ENCODE measurements around the gene MARCHF7. TPM values are rescaled to one million over a fixed set of nuclear protein-coding genes. Genes with fewer than 3 reads are reported as not detected.

The MARCHF7 gene
- total RNA-seq, 1 experiment from 2014 or later: 84.3 TPM

- Histone ChIP-seq H3K4me1 (ENCODE audit: insufficient read depth, low read length) (no peaks in the 10 kb centered on the region), H3K4me2 (ENCODE audit: low read length) (no peak overlapping the region), H3K27ac (ENCODE audit: low read length) (no peak overlapping the region), H4K20me1 (ENCODE audit: low read length) (peaks cover 15% of the 10 kb centered on the region), H3K9ac (ENCODE audit: low read length) (no peak overlapping the region), H3K9me2 (replicated peaks; ENCODE audit: low read length) (no peaks in the 10 kb centered on the region), H3K79me2 (ENCODE audit: low read length) (peaks cover 60% of the 10 kb centered on the region), H2AFZ (ENCODE audit: low read length) (no peak overlapping the region), H3F3A (ENCODE audit: low read length, unreplicated experiment) (no peaks in the 10 kb centered on the region), H3K4me3 (ENCODE audit: low read length) (no peak overlapping the region), H3K36me3 (ENCODE audit: low read depth, low read length) (peaks cover 69% of the 10 kb centered on the region), H3K9me3 (ENCODE audit: low read length) (no peaks in the 10 kb centered on the region), H3K27me3 (ENCODE audit: low read length) (no peaks in the 10 kb centered on the region)
- ATAC-seq (no peak), DNase-seq (no peak)
- intact Hi-C loops (cut with micrococcal nuclease): no loop called here
- ChIA-PET CTCF (interaction anchor here (0.6 kb wide), 1 partner anchor 12 kb away, joined by 3 read pairs; no protein-coding TSS in a partner anchor), POLR2A (ENCODE audit: unreplicated experiment) (no interaction called here)
- TSS peak; percentile 30 for BruUV-seq (replicated peaks)
- TF ChIP-seq EZH2phosphoT487 (IDR thresholded peaks at IDR 0.05; ENCODE audit: borderline replicate concordance, low read length) (no peak), EZH2 (IDR thresholded peaks at IDR 0.05; ENCODE audit: low read length, unreplicated experiment) (no peak)
- TF ChIP-seq, protein P1, sequence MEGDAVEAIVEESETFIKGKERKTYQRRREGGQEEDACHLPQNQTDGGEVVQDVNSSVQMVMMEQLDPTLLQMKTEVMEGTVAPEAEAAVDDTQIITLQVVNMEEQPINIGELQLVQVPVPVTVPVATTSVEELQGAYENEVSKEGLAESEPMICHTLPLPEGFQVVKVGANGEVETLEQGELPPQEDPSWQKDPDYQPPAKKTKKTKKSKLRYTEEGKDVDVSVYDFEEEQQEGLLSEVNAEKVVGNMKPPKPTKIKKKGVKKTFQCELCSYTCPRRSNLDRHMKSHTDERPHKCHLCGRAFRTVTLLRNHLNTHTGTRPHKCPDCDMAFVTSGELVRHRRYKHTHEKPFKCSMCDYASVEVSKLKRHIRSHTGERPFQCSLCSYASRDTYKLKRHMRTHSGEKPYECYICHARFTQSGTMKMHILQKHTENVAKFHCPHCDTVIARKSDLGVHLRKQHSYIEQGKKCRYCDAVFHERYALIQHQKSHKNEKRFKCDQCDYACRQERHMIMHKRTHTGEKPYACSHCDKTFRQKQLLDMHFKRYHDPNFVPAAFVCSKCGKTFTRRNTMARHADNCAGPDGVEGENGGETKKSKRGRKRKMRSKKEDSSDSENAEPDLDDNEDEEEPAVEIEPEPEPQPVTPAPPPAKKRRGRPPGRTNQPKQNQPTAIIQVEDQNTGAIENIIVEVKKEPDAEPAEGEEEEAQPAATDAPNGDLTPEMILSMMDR (conservative IDR thresholded peaks at IDR 0.05; ENCODE audit: low read depth, low read length): no peak
These were observed 35.8 kb downstream of the MARCHF7 start for GRCh38 chr2:159748089-159748488.

DNA sequence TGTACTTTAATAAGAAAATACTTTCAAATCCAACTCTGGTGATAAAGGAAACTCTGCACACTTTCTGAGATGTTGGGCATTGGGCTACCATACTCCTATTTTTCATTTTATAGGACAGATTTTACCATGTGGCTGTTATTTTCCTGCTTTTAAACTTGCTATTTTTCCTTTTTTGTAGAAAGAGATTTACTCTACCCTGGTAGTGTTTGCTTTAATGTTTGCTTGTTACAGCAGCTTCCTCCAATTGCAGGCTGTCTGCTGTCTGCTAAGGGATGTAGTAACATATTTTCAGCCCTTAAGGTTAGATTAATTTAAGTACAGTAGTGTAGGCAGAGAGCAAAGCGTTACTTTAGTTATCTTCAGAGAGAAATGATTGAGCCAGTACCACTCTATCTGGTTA lies 38.6 kb downstream of the MARCHF7 start:
- no peak overlapping the region for H3K9ac ChIP-seq (ENCODE audit: low read length)
- peaks cover 30% of the 10 kb centered on the region for H4K20me1 ChIP-seq (ENCODE audit: low read length)
- H3K9me3 ChIP-seq (ENCODE audit: low read length): no peaks in the 10 kb centered on the region
- intact Hi-C loops (cut with micrococcal nuclease): no loop called here
- no peaks in the 10 kb centered on the region for H3F3A ChIP-seq (ENCODE audit: low read length, unreplicated experiment)
- H3K27me3 ChIP-seq (ENCODE audit: low read length): no peaks in the 10 kb centered on the region
- no peaks in the 10 kb centered on the region for H3K4me1 ChIP-seq (ENCODE audit: insufficient read depth, low read length)
- DNase-seq (no peak), ATAC-seq (no peak)
- no peak overlapping the region for H2AFZ ChIP-seq (ENCODE audit: low read length)
- peaks cover 74% of the 10 kb centered on the region for H3K79me2 ChIP-seq (ENCODE audit: low read length)
- no TSS peak for BruUV-seq (replicated peaks)
- no peaks in the 10 kb centered on the region for H3K9me2 ChIP-seq (replicated peaks; ENCODE audit: low read length)
- peaks cover 73% of the 10 kb centered on the region for H3K36me3 ChIP-seq (ENCODE audit: low read depth, low read length)
- H3K27ac ChIP-seq (ENCODE audit: low read length): no peak overlapping the region
- H3K4me2 ChIP-seq (ENCODE audit: low read length): no peak overlapping the region
- ChIA-PET CTCF (no interaction called here), POLR2A (ENCODE audit: unreplicated experiment) (no interaction called here)
- TF ChIP-seq EZH2 (IDR thresholded peaks at IDR 0.05; ENCODE audit: low read length, unreplicated experiment) (no peak), EZH2phosphoT487 (IDR thresholded peaks at IDR 0.05; ENCODE audit: borderline replicate concordance, low read length) (no peak)
- TF ChIP-seq, protein P1 (conservative IDR thresholded peaks at IDR 0.05; ENCODE audit: low read depth, low read length): no peak
- no peak overlapping the region for H3K4me3 ChIP-seq (ENCODE audit: low read length)

GRCh38 chr2:159753797-159754196 lies 41.5 kb downstream of the MARCHF7 start:
- Histone ChIP-seq H3K36me3 (ENCODE audit: low read depth, low read length) (peaks cover 72% of the 10 kb centered on the region), H3K27me3 (ENCODE audit: low read length) (no peaks in the 10 kb centered on the region), H3K9me2 (replicated peaks; ENCODE audit: low read length) (no peaks in the 10 kb centered on the region), H3K79me2 (ENCODE audit: low read length) (peaks cover 79% of the 10 kb centered on the region), H3K9ac (ENCODE audit: low read length) (no peak overlapping the region), H3K4me1 (ENCODE audit: insufficient read depth, low read length) (no peaks in the 10 kb centered on the region), H3F3A (ENCODE audit: low read length, unreplicated experiment) (no peaks in the 10 kb centered on the region), H3K4me2 (ENCODE audit: low read length) (no peak overlapping the region), H3K27ac (ENCODE audit: low read length) (no peak overlapping the region), H2AFZ (ENCODE audit: low read length) (no peak overlapping the region), H4K20me1 (ENCODE audit: low read length) (peaks cover 54% of the 10 kb centered on the region), H3K4me3 (ENCODE audit: low read length) (no peak overlapping the region), H3K9me3 (ENCODE audit: low read length) (no peaks in the 10 kb centered on the region)
- TF ChIP-seq EZH2 (IDR thresholded peaks at IDR 0.05; ENCODE audit: low read length, unreplicated experiment): no peak
- TF ChIP-seq EZH2phosphoT487 (IDR thresholded peaks at IDR 0.05; ENCODE audit: borderline replicate concordance, low read length): no peak
- TF ChIP-seq, protein P1 (conservative IDR thresholded peaks at IDR 0.05; ENCODE audit: low read depth, low read length): no peak
- DNase-seq (no peak), ATAC-seq (no peak)
- ChIA-PET CTCF (no interaction called here), POLR2A (ENCODE audit: unreplicated experiment) (no interaction called here)
- BruUV-seq (replicated peaks): no TSS peak
- intact Hi-C loops (cut with micrococcal nuclease): loop anchor here (2.0 kb wide), 1 partner anchor 39 kb away; no protein-coding TSS in a partner anchor
